B cell (primary cell): ENCODE data around the gene CGNL1. TPM values are rescaled to one million over a fixed set of nuclear protein-coding genes. Genes with fewer than 3 reads are reported as not detected.

Experiments used
- ATAC-seq: fragments of 200-7000 bp; cut with Tn5 transposase; one replicate; pipeline ENCODE4 v1.10.0; 2021; ENCODE audit warnings: low read depth, mild to moderate bottlenecking, moderate number of reproducible peaks, moderate library complexity
- CTCF ChIA-PET: fragments of 350-600 bp; sonication (Branson Sonifier 250); formaldehyde crosslinking; loops from one replicate; lab custom pipeline; 2021; ENCODE audit warnings: antibody characterized with exemption, inconsistent platforms; lab: Charles Lee
- POLR2A ChIA-PET: fragments of 350-600 bp; sonication (Branson Sonifier 250); formaldehyde crosslinking; loops from one replicate; lab custom pipeline; 2021; ENCODE audit warnings: antibody characterized with exemption; lab: Charles Lee
- DNase-seq: peaks from one replicate; pipeline ENCODE4 v3.0.0; 2013
- H2AFZ ChIP-seq: 2 replicates; pipeline ENCODE4 v1.6.1; 2012; ENCODE audit warnings: mild to moderate bottlenecking, low read depth, low read length; ENCODE audit not compliant: insufficient read depth, poor library complexity, severe bottlenecking
- H3K27ac ChIP-seq, 2 donors: 1 replicate in 1 of 2; 2 replicates in 1 of 2; pipeline ENCODE4 v1.5.1; 2012 to 2013; ENCODE audit warnings: low read length in 2 of 2, mild to moderate bottlenecking in 2 of 2, moderate library complexity in 1 of 2
- H3K27me3 ChIP-seq, 4 experiments: fragments of 200-600 bp in 1 of 4; sonication (generic) in 1 of 4; replicated peaks in 1 of 4; 1 replicate in 2 of 4; 2 replicates in 2 of 4; pipeline versions ENCODE4 v1.6.1 to v1.7.0; 2013 to 2016; ENCODE audit warnings: low read length in 3 of 4, mild to moderate bottlenecking in 2 of 4, mixed read lengths in 1 of 4, moderate library complexity in 1 of 4; ENCODE audit not compliant: insufficient read depth in 4 of 4, control insufficient read depth in 3 of 4; ENCODE audit errors: control extremely low read depth in 1 of 4
- H3K36me3 ChIP-seq, 2 experiments: replicated peaks in 1 of 2; 1 replicate in 1 of 2; 2 replicates in 1 of 2; pipeline versions ENCODE4 v1.6.1 to v1.7.1; 2013; ENCODE audit warnings: low read length in 1 of 2; ENCODE audit not compliant: insufficient read depth in 2 of 2, control insufficient read depth in 1 of 2; ENCODE audit errors: control extremely low read depth in 1 of 2, extremely low read depth in 1 of 2
- H3K4me1 ChIP-seq, 2 donors: fragments of 200-600 bp in 1 of 2; sonication (generic) in 1 of 2; 1 replicate in 1 of 2; 2 replicates in 1 of 2; pipeline versions ENCODE4 v1.5.1 to v1.6.1; 2013 to 2017; ENCODE audit warnings: low read length in 2 of 2; ENCODE audit not compliant: control insufficient read depth in 2 of 2, insufficient read depth in 2 of 2
- H3K4me2 ChIP-seq: replicated peaks from 2 replicates; pipeline ENCODE3; 2012; ENCODE audit warnings: mild to moderate bottlenecking, low read depth, low read length; ENCODE audit not compliant: poor library complexity, severe bottlenecking
- H3K4me3 ChIP-seq, 5 experiments: fragments of 200-600 bp in 1 of 5; sonication (generic) in 1 of 5; 1 replicate in 3 of 5; 2 replicates in 2 of 5; pipeline versions ENCODE4 v1.5.1 to v1.7.0; 2011 to 2016; ENCODE audit warnings: low read length in 4 of 5, mild to moderate bottlenecking in 4 of 5, low read depth in 2 of 5, control low read depth in 1 of 5, moderate library complexity in 1 of 5; ENCODE audit not compliant: insufficient read depth in 1 of 5; ENCODE audit errors: control extremely low read depth in 1 of 5, extremely low read depth in 1 of 5
- H3K79me2 ChIP-seq: fragments of 200-600 bp; sonication (generic); one replicate; pipeline ENCODE4 v1.6.0; 2016; ENCODE audit warnings: low read length; ENCODE audit not compliant: control insufficient read depth, insufficient read depth
- H3K9ac ChIP-seq: fragments of 200-600 bp; sonication (generic); 2 replicates; pipeline ENCODE4 v1.6.1; 2017; ENCODE audit warnings: mild to moderate bottlenecking, low read length, moderate library complexity
- H3K9me3 ChIP-seq, 3 donors: one replicate each; pipeline versions ENCODE4 v1.6.1 to v1.7.1; 2013; ENCODE audit warnings: low read length in 2 of 3; ENCODE audit not compliant: control insufficient read depth in 2 of 3, insufficient read depth in 1 of 3; ENCODE audit errors: control extremely low read depth in 1 of 3
- H4K20me1 ChIP-seq: 2 replicates; pipeline ENCODE4 v1.6.0; 2012; ENCODE audit warnings: mild to moderate bottlenecking, low read length; ENCODE audit not compliant: insufficient read depth, control insufficient read depth, poor library complexity, severe bottlenecking
- H3K27ac Mint-ChIP-seq: one replicate; pipeline ENCODE4 v1.8.0; 2021; ENCODE audit warnings: mixed read lengths
- H3K27me3 Mint-ChIP-seq: one replicate; pipeline ENCODE4 v1.8.0; 2021; ENCODE audit warnings: mixed read lengths
- H3K4me1 Mint-ChIP-seq: one replicate; pipeline ENCODE4 v1.8.0; 2021; ENCODE audit warnings: mixed read lengths
- H3K4me3 Mint-ChIP-seq: one replicate; pipeline ENCODE4 v1.8.0; 2021; ENCODE audit warnings: mixed read lengths
- H3K9me3 Mint-ChIP-seq: one replicate; pipeline ENCODE4 v1.8.0; 2022; ENCODE audit warnings: mixed read lengths; ENCODE audit not compliant: insufficient read depth
- CTCF ChIP-seq: fragments of 200-600 bp; IDR thresholded peaks from one replicate; pipeline ENCODE4 v1.8.0; 2022; ENCODE audit warnings: antibody characterized with exemption, mild to moderate bottlenecking
- EZH2 ChIP-seq: IDR thresholded peaks from 2 replicates; pipeline ENCODE4 v1.6.1; 2012; ENCODE audit warnings: borderline replicate concordance, low read depth, mild to moderate bottlenecking, moderate library complexity, low read length; ENCODE audit not compliant: insufficient read depth, poor library complexity, severe bottlenecking
- WGBS: methylation state at CpG from one replicate; pipeline ENCODE4 v1.1.5; 2013; ENCODE audit warnings: missing lambda C conversion rate; ENCODE audit not compliant: insufficient coverage; 5-methylcytosine and 5-hydroxymethylcytosine counted together
- intact Hi-C: fragments of 100-400 bp; cut with micrococcal nuclease; formaldehyde crosslinking; loops from one replicate; pipeline ENCODE4 v1.10.0; 2022
- polyA plus RNA-seq: library from polyadenylated mRNA; depleted of rRNA; stranded (reverse); fragments of >200 nt; gene quantifications from 2 replicates; pipeline ENCODE4 v1.2.3, GENCODE V29; 2012
- total RNA-seq, 2 donors: library from RNA; stranded (reverse); fragments of 120-200 nt in 1 of 2; gene quantifications; 1 replicate in 1 of 2; 2 replicates in 1 of 2; pipeline versions ENCODE4 v1.2.3 to v1.2.4, GENCODE V29; 2013 to 2022

CGNL1 gene
- total and polyA plus RNA-seq, 2 donors (not counting 1 experiment from before 2014, with no cell fraction given): 0.03 to 0.12 TPM

- ChIA-PET CTCF (no interaction called here), POLR2A (no interaction called here)
- Mint-ChIP-seq H3K27ac (no peak overlapping the region), H3K4me1 (no peaks in the 10 kb centered on the region), H3K4me3 (no peak overlapping the region), H3K9me3 (no peaks in the 10 kb centered on the region), H3K27me3 (peaks cover 6% of the 10 kb centered on the region)
- Histone ChIP-seq H3K4me3 (no peak overlapping the region), H3K4me2 (no peak overlapping the region), H3K9ac (no peak overlapping the region), H3K79me2 (no peaks in the 10 kb centered on the region), H4K20me1 (no peaks in the 10 kb centered on the region), H2AFZ (no peak overlapping the region), H3K9me3 (peaks cover 0 to 4% (median 0%) of the 10 kb centered on the region in 3 donors), H3K27me3 (no peaks in the 10 kb centered on the region), H3K36me3 (no peaks in the 10 kb centered on the region), H3K4me1 (no peaks in the 10 kb centered on the region), H3K27ac (no peak overlapping the region)
- TF ChIP-seq EZH2 (no peak), CTCF (no peak)
- ATAC-seq: no peak
- WGBS: no CpG with 5 or more reads among the region's 1 CpG
- no peak for DNase-seq
- intact Hi-C loops: no loop called here
Measured at GRCh38 chr15:57401546-57401945, 25.2 kb downstream of the CGNL1 start.

- ChIA-PET CTCF (no interaction called here), POLR2A (no interaction called here)
- intact Hi-C loops: no loop called here
- DNase-seq (no peak), ATAC-seq (no peak)
- Histone ChIP-seq H3K4me3 (no peak overlapping the region), H3K27me3 (no peaks in the 10 kb centered on the region), H3K4me2 (no peak overlapping the region), H4K20me1 (no peaks in the 10 kb centered on the region), H3K36me3 (no peaks in the 10 kb centered on the region), H3K27ac (no peak overlapping the region), H3K4me1 (no peaks in the 10 kb centered on the region), H2AFZ (no peak overlapping the region), H3K9me3 (peaks cover 0 to 4% (median 0%) of the 10 kb centered on the region in 3 donors), H3K79me2 (no peaks in the 10 kb centered on the region), H3K9ac (no peak overlapping the region)
- no peaks in the 10 kb centered on the region for H3K4me1 Mint-ChIP-seq
- no peaks in the 10 kb centered on the region for H3K9me3 Mint-ChIP-seq
- H3K4me3 Mint-ChIP-seq: no peak overlapping the region
- H3K27ac Mint-ChIP-seq: no peak overlapping the region
- TF ChIP-seq CTCF (no peak), EZH2 (no peak)
- peaks cover 6% of the 10 kb centered on the region for H3K27me3 Mint-ChIP-seq
- WGBS: 50% methylated on average over 2 of the region's 4 CpGs
Measured at GRCh38 chr15:57403017-57403416, 26.7 kb downstream of the CGNL1 start.
